Keratinocyte (primary cell): Measurements from ENCODE around the gene TULP1. TPM values are rescaled to one million over a fixed set of nuclear protein-coding genes. Genes with fewer than 3 reads are reported as not detected.
"Not testable (repeated sequence)": the region's sequence is repeated elsewhere in the genome, so short reads cannot be mapped to it uniquely, and the experiment has no call there.

Experiments
- DNase-seq: peaks from one replicate; pipeline ENCODE4 v3.0.0-alpha.2; 2011; ENCODE audit warnings: low read depth, missing footprints, low spot score
- FAIRE-seq: peaks from 2 replicates; lab custom pipeline; 2011; peaks lifted over from hg19 to GRCh38; lab: Jason Lieb, UNC
- H2AFZ ChIP-seq: 2 replicates; pipeline ENCODE4 v1.6.0; 2012; ENCODE audit warnings: low read length, control low read depth, inconsistent platforms; ENCODE audit not compliant: control insufficient read depth
- H3K27ac ChIP-seq: 2 replicates; pipeline ENCODE4 v1.5.1; 2011; ENCODE audit warnings: low read length; ENCODE audit not compliant: control insufficient read depth, insufficient read depth
- H3K27me3 ChIP-seq: 3 replicates; pipeline ENCODE4 v1.6.0; 2011; ENCODE audit warnings: low read length; ENCODE audit not compliant: control insufficient read depth, insufficient read depth; ENCODE audit errors: extremely low read depth
- H3K36me3 ChIP-seq, 2 experiments: 2 replicates in 1 of 2; 3 replicates in 1 of 2; pipeline ENCODE4 v1.5.1; 2011; ENCODE audit warnings: low read length in 2 of 2, mild to moderate bottlenecking in 1 of 2; ENCODE audit not compliant: control insufficient read depth in 2 of 2, insufficient read depth in 2 of 2; ENCODE audit errors: extremely low read depth in 1 of 2
- H3K4me1 ChIP-seq: 3 replicates; pipeline ENCODE4 v1.5.1; 2011; ENCODE audit warnings: low read length; ENCODE audit not compliant: control insufficient read depth, insufficient read depth; ENCODE audit errors: extremely low read depth
- H3K4me2 ChIP-seq: 3 replicates; pipeline ENCODE4 v1.6.0; 2011; ENCODE audit warnings: low read depth, low read length; ENCODE audit not compliant: control insufficient read depth, insufficient read depth; ENCODE audit errors: extremely low read depth
- H3K4me3 ChIP-seq, 3 experiments: fragments of 200-600 bp in 1 of 3; sonication (generic) in 1 of 3; 2 replicates in 2 of 3; 3 replicates in 1 of 3; pipeline ENCODE4 v1.5.1; 2011 to 2016; ENCODE audit warnings: low read length in 3 of 3, mild to moderate bottlenecking in 3 of 3, control low read depth in 2 of 3, inconsistent platforms in 1 of 3, low read depth in 1 of 3, mixed read lengths in 1 of 3, mixed run types in 1 of 3, moderate library complexity in 1 of 3; ENCODE audit not compliant: control insufficient read depth in 2 of 3, insufficient read depth in 2 of 3; ENCODE audit errors: extremely low read depth in 1 of 3
- H3K79me2 ChIP-seq: 2 replicates; pipeline ENCODE4 v1.6.0; 2012; ENCODE audit warnings: low read length; ENCODE audit not compliant: control insufficient read depth, insufficient read depth
- H3K9ac ChIP-seq: 3 replicates; pipeline ENCODE4 v1.6.0; 2011; ENCODE audit warnings: low read length; ENCODE audit not compliant: control insufficient read depth, insufficient read depth; ENCODE audit errors: extremely low read depth
- H3K9me1 ChIP-seq: 3 replicates; pipeline ENCODE4 v1.6.0; 2011; ENCODE audit warnings: low read length; ENCODE audit not compliant: control insufficient read depth, insufficient read depth; ENCODE audit errors: extremely low read depth
- H3K9me3 ChIP-seq: 2 replicates; pipeline ENCODE4 v1.5.1; 2012; ENCODE audit warnings: low read depth, low read length; ENCODE audit not compliant: control insufficient read depth
- H4K20me1 ChIP-seq: 3 replicates; pipeline ENCODE4 v1.6.0; 2011; ENCODE audit warnings: low read length; ENCODE audit not compliant: control insufficient read depth, insufficient read depth; ENCODE audit errors: extremely low read depth
- EZH2 ChIP-seq: IDR thresholded peaks from one replicate; pipeline ENCODE4 v1.6.1; 2012; ENCODE audit warnings: inconsistent platforms, mild to moderate bottlenecking, low read length, moderate library complexity
- dilution Hi-C: fragments of 300-500 bp; cut with MboI; formaldehyde crosslinking; loops from one replicate; pipeline ENCODE4 v1.7.0; 2020; ENCODE audit warnings: low sequenced_read_pairs; ENCODE audit not compliant: extremely low pct_ligation_motif_present
- polyA plus RNA-seq, 5 experiments: library from polyadenylated mRNA; depleted of rRNA in 3 of 5; stranded (reverse) in 3 of 5; stranded (forward) in 1 of 5; unstranded in 1 of 5; fragments of >200 nt; gene quantifications; 1 replicate in 1 of 5; 2 replicates in 3 of 5; 3 replicates in 1 of 5; pipeline versions ENCODE4 v1.2.1 to v1.2.3, GENCODE V29; 2011 to 2012; ENCODE audit warnings: missing spikeins in 2 of 5, low read depth in 1 of 5, low replicate concordance in 1 of 5
- TF ChIP-seq, protein P1 (sequence below), 3 experiments: IDR thresholded peaks in 1 of 3; conservative IDR thresholded peaks in 1 of 3; optimal IDR thresholded peaks in 1 of 3; 2 replicates in 2 of 3; 3 replicates in 1 of 3; pipeline versions ENCODE3 to v1.5.1; 2011; ENCODE audit warnings: low read length in 3 of 3, mild to moderate bottlenecking in 3 of 3, moderate library complexity in 2 of 3, control low read depth in 1 of 3, inconsistent platforms in 1 of 3; ENCODE audit not compliant: insufficient read depth in 2 of 3; ENCODE audit errors: extremely low read depth in 1 of 3

TULP1 gene
- polyA plus RNA-seq, 1 donor (not counting 4 experiments of a cell fraction or from before 2014, with no cell fraction given) = not detected

GRCh38 chr6:35541836-35542235, 29.1 kb upstream of the TULP1 start:
- FAIRE-seq (no peak), DNase-seq (no peak)
- Histone ChIP-seq H3K4me3 (no peak overlapping the region), H3K27ac (no peak overlapping the region), H3K9me3 (no peaks in the 10 kb centered on the region), H3K79me2 (no peaks in the 10 kb centered on the region), H3K27me3 (no peaks in the 10 kb centered on the region), H3K9me1 (no peaks in the 10 kb centered on the region), H3K4me2 (no peak overlapping the region), H4K20me1 (no peaks in the 10 kb centered on the region), H3K36me3 (no peaks in the 10 kb centered on the region), H2AFZ (no peak overlapping the region), H3K9ac (no peak overlapping the region), H3K4me1 (peaks cover 9% of the 10 kb centered on the region)
- TF ChIP-seq, protein P1, sequence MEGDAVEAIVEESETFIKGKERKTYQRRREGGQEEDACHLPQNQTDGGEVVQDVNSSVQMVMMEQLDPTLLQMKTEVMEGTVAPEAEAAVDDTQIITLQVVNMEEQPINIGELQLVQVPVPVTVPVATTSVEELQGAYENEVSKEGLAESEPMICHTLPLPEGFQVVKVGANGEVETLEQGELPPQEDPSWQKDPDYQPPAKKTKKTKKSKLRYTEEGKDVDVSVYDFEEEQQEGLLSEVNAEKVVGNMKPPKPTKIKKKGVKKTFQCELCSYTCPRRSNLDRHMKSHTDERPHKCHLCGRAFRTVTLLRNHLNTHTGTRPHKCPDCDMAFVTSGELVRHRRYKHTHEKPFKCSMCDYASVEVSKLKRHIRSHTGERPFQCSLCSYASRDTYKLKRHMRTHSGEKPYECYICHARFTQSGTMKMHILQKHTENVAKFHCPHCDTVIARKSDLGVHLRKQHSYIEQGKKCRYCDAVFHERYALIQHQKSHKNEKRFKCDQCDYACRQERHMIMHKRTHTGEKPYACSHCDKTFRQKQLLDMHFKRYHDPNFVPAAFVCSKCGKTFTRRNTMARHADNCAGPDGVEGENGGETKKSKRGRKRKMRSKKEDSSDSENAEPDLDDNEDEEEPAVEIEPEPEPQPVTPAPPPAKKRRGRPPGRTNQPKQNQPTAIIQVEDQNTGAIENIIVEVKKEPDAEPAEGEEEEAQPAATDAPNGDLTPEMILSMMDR (optimal IDR thresholded peaks at IDR 0.05 in 1 of 3, IDR thresholded peaks at IDR 0.05 in 1 of 3, conservative IDR thresholded peaks at IDR 0.05 in 1 of 3; ENCODE audit: extremely low read depth in 1 of 3, insufficient read depth in 2 of 3, low read length in 3 of 3) = no peak
- TF ChIP-seq EZH2 = no peak
- dilution Hi-C loops = no loop called here

DNA sequence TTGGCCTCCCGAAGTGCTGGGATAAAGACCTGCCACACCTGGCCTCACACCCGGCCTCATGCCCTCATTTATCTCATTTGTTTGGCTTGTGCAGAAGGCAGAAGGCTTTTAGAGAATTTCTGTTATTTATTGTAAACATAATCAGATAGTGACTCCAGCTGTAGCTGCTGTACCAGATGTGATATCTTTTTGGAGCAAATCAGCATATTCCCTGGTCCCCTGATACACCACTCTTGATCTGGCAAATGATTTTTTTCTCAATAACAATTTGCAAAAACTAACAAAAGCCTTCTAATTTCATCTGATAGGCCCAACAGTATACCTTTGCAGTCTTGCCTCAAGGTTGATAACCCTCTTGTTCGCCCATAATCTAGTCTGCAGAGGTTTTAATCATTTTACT, 26.5 kb upstream of the TULP1 start:
- TF ChIP-seq, protein P1 (optimal IDR thresholded peaks at IDR 0.05 in 1 of 3, IDR thresholded peaks at IDR 0.05 in 1 of 3, conservative IDR thresholded peaks at IDR 0.05 in 1 of 3; ENCODE audit: extremely low read depth in 1 of 3, insufficient read depth in 2 of 3, low read length in 3 of 3) = no peak
- no peak for TF ChIP-seq EZH2
- Histone ChIP-seq H3K9me3 (no peaks in the 10 kb centered on the region), H3K4me2 (no peak overlapping the region), H3K4me1 (no peaks in the 10 kb centered on the region), H3K79me2 (no peaks in the 10 kb centered on the region), H3K9ac (no peak overlapping the region), H3K27me3 (no peaks in the 10 kb centered on the region), H3K4me3 (no peak overlapping the region), H3K9me1 (no peaks in the 10 kb centered on the region), H3K36me3 (no peaks in the 10 kb centered on the region), H2AFZ (no peak overlapping the region), H3K27ac (no peak overlapping the region), H4K20me1 (no peaks in the 10 kb centered on the region)
- DNase-seq (no peak), FAIRE-seq (no peak)
- dilution Hi-C loops = no loop called here

DNA sequence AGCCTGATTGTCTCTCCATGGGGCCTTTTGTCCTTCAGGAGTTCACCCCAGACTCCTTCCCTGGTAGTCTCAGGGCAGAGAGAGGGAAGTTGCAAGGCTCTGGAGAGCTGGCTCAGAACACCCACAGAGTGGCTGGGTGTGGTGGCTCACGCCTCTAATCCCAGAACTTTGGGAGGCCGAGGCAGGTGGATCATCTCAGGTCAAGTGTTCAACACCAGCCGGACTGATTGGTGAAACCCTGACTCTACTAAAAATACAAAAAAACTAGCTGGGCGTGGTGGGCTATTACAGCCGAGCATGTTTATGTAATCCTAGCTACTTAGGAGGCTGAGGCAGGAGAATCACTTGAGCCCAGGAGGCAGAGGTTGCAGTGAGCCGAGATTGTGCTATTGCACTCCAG, 23.2 kb upstream of the TULP1 start:
- H3K79me2 ChIP-seq, H3K36me3 ChIP-seq, dilution Hi-C loops, H3K9me3 ChIP-seq, FAIRE-seq, H3K27me3 ChIP-seq, H4K20me1 ChIP-seq, H3K27ac ChIP-seq, H3K9ac ChIP-seq, H2AFZ ChIP-seq, H3K4me2 ChIP-seq, H3K4me1 ChIP-seq, DNase-seq, H3K4me3 ChIP-seq, H3K9me1 ChIP-seq: not testable (repeated sequence)
